Ascending aorta (tissue), 2 donors: ENCODE data around the gene GAPVD1. TPM values are rescaled to one million over a fixed set of nuclear protein-coding genes. Genes with fewer than 3 reads are reported as not detected.

Experiments used
- DNase-seq, 2 donors: peaks; one replicate each; pipeline ENCODE4 v3.0.0-alpha.2; 2019; ENCODE audit warnings: low spot score in 2 of 2
- H3K27ac ChIP-seq, 2 donors: fragments of 200-600 bp; sonication (generic); one replicate each; pipeline ENCODE4 v1.5.1; 2016 to 2017; ENCODE audit warnings: mild to moderate bottlenecking in 1 of 2
- H3K27me3 ChIP-seq: fragments of 200-600 bp; sonication (generic); one replicate; pipeline ENCODE4 v1.5.1; 2017
- H3K36me3 ChIP-seq, 2 donors: fragments of 200-600 bp; sonication (generic); one replicate each; pipeline ENCODE4 v1.5.1; 2016
- H3K4me1 ChIP-seq, 2 donors: fragments of 200-600 bp; sonication (generic); one replicate each; pipeline ENCODE4 v1.5.1; 2016 to 2017; ENCODE audit warnings: mild to moderate bottlenecking in 1 of 2
- H3K4me3 ChIP-seq, 2 donors: fragments of 200-600 bp; sonication (generic); one replicate each; pipeline ENCODE4 v1.5.1; 2016 to 2017; ENCODE audit warnings: mild to moderate bottlenecking in 1 of 2
- H3K9me3 ChIP-seq, 2 donors: fragments of 200-600 bp; sonication (generic); one replicate each; pipeline ENCODE4 v1.5.1; 2016
- intact Hi-C: fragments of 100-400 bp; cut with DNase I; formaldehyde crosslinking; loops from one replicate; pipeline ENCODE4 v1.15.1; 2023
- total RNA-seq: library from RNA; depleted of rRNA; stranded (reverse); fragments of >200 nt; gene quantifications from one replicate; pipeline ENCODE4 v1.1.0, GENCODE V29; 2016
- TF ChIP-seq, protein P1 (sequence below), 3 experiments: fragments of 200-600 bp in 2 of 3; fragments of 450-650 bp in 1 of 3; sonication (generic) in 2 of 3; IDR thresholded peaks; one replicate each; pipeline ENCODE4 v1.5.1; 2016 to 2019; ENCODE audit warnings: antibody characterized with exemption in 3 of 3, mild to moderate bottlenecking in 1 of 3, moderate library complexity in 1 of 3

GAPVD1 gene
- total RNA-seq, 1 donor from 2014 or later: 18.9 TPM

GRCh38 chr9:125415583-125416460, 154.2 kb downstream of the GAPVD1 start:
- Histone ChIP-seq H3K36me3 (no peaks in the 10 kb centered on the region), H3K4me3 (no peak overlapping the region), H3K9me3 (no peaks in the 10 kb centered on the region), H3K27me3 (no peaks in the 10 kb centered on the region), H3K27ac (no peak overlapping the region), H3K4me1 (no peaks in the 10 kb centered on the region)
- TF ChIP-seq, protein P1, sequence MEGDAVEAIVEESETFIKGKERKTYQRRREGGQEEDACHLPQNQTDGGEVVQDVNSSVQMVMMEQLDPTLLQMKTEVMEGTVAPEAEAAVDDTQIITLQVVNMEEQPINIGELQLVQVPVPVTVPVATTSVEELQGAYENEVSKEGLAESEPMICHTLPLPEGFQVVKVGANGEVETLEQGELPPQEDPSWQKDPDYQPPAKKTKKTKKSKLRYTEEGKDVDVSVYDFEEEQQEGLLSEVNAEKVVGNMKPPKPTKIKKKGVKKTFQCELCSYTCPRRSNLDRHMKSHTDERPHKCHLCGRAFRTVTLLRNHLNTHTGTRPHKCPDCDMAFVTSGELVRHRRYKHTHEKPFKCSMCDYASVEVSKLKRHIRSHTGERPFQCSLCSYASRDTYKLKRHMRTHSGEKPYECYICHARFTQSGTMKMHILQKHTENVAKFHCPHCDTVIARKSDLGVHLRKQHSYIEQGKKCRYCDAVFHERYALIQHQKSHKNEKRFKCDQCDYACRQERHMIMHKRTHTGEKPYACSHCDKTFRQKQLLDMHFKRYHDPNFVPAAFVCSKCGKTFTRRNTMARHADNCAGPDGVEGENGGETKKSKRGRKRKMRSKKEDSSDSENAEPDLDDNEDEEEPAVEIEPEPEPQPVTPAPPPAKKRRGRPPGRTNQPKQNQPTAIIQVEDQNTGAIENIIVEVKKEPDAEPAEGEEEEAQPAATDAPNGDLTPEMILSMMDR (IDR thresholded peaks at IDR 0.05): no peak
- intact Hi-C loops: no loop called here
- DNase-seq: no peak

GRCh38 chr9:125416517-125416916, 154.9 kb downstream of the GAPVD1 start:
- no peak for DNase-seq
- H3K36me3 ChIP-seq: no peaks in the 10 kb centered on the region
- no peaks in the 10 kb centered on the region for H3K9me3 ChIP-seq
- TF ChIP-seq, protein P1 (IDR thresholded peaks at IDR 0.05): no peak
- intact Hi-C loops: no loop called here
- no peaks in the 10 kb centered on the region for H3K27me3 ChIP-seq
- H3K4me3 ChIP-seq: no peak overlapping the region
- H3K4me1 ChIP-seq: no peaks in the 10 kb centered on the region
- no peak overlapping the region for H3K27ac ChIP-seq

Other genes with a start within 250 kb of the GAPVD1 start
- 2.4 TPM for gene SCAI, start 118.3 kb upstream of the GAPVD1 start, total RNA-seq
- 33.8 TPM for gene PPP6C, start 72.0 kb upstream of the GAPVD1 start, total RNA-seq
- 20.4 TPM for gene RABEPK, start 61.3 kb upstream of the GAPVD1 start, total RNA-seq
- 133 TPM for gene HSPA5, start 20.5 kb upstream of the GAPVD1 start, total RNA-seq